ENCODE measurements around the gene C1QTNF4. TPM values are rescaled to one million over a fixed set of nuclear protein-coding genes. Genes with fewer than 3 reads are reported as not detected.

Gene C1QTNF4
- total RNA-seq, 1 experiment from 2014 or later = not detected

Other genes starting within 250 kb of the C1QTNF4 start
- not detected in 2 replicates for gene MYBPC3, start 241.7 kb downstream of the C1QTNF4 start, total RNA-seq (2014; rRNA removed; shearing (Covaris generic))
- not detected in 2 replicates for gene SPI1, start 215.9 kb downstream of the C1QTNF4 start, total RNA-seq (2014; rRNA removed; shearing (Covaris generic))
- gene SLC39A13, start 185.8 kb downstream of the C1QTNF4 start, total RNA-seq (2014; rRNA removed; shearing (Covaris generic)) = 29.8 and 50.5 TPM in 2 replicates
- gene PSMC3, start 168.0 kb downstream of the C1QTNF4 start, total RNA-seq (2014; rRNA removed; shearing (Covaris generic)) = 272 and 370 TPM in 2 replicates
- not detected in 2 replicates for gene RAPSN, start 145.3 kb downstream of the C1QTNF4 start, total RNA-seq (2014; rRNA removed; shearing (Covaris generic))
- gene CELF1, start 41.3 kb downstream of the C1QTNF4 start, total RNA-seq (2014; rRNA removed; shearing (Covaris generic)) = 59.9 and 62.5 TPM in 2 replicates
- gene PTPMT1, start 28.8 kb downstream of the C1QTNF4 start, total RNA-seq (2014; rRNA removed; shearing (Covaris generic)) = 62.2 and 81.9 TPM in 2 replicates
- gene KBTBD4, start 15.4 kb downstream of the C1QTNF4 start, total RNA-seq (2014; rRNA removed; shearing (Covaris generic)) = 21.3 and 26.9 TPM in 2 replicates
- 137 and 253 TPM in 2 replicates for gene NDUFS3, start 15.3 kb downstream of the C1QTNF4 start, total RNA-seq (2014; rRNA removed; shearing (Covaris generic))
- gene FAM180B, start 7.7 kb downstream of the C1QTNF4 start, total RNA-seq (2014; rRNA removed; shearing (Covaris generic)) = not detected in 2 replicates
- gene MTCH2, start 48.1 kb upstream of the C1QTNF4 start, total RNA-seq (2014; rRNA removed; shearing (Covaris generic)) = 119 and 128 TPM in 2 replicates
- gene AGBL2, start 121.0 kb upstream of the C1QTNF4 start, total RNA-seq (2014; rRNA removed; shearing (Covaris generic)) = 0.42 and 1.3 TPM in 2 replicates
- gene FNBP4, start 172.9 kb upstream of the C1QTNF4 start, total RNA-seq (2014; rRNA removed; shearing (Covaris generic)) = 37.7 and 79.5 TPM in 2 replicates